K562 (cell line): ENCODE results near the gene LIPT2. TPM values are rescaled to one million over a fixed set of nuclear protein-coding genes. Genes with fewer than 3 reads are reported as not detected.

Experiments used
- ARID4B ChIP-seq: sonication (generic); formaldehyde crosslinking; IDR thresholded peaks from 2 replicates; pipeline ENCODE4 v1.8.0; 2022; ENCODE audit warnings: mild to moderate bottlenecking, missing genetic modification reagents
- C11orf30 ChIP-seq: fragments of 450-650 bp; IDR thresholded peaks from 2 replicates; pipeline ENCODE4 v1.6.1; 2016; ENCODE audit warnings: low read depth, mild to moderate bottlenecking
- FOXP1 ChIP-seq: sonication (generic); formaldehyde crosslinking; IDR thresholded peaks from 2 replicates; pipeline ENCODE4 v1.8.0; 2022; ENCODE audit warnings: mild to moderate bottlenecking, missing genetic modification reagents
- ID3 ChIP-seq, 2 experiments: fragments of 250-450 bp in 1 of 2; fragments of 450-650 bp in 1 of 2; sonication (Bioruptor Pico) in 1 of 2; IDR thresholded peaks; 2 replicates each; pipeline versions ENCODE4 v1.6.1 to v1.8.0; 2016 to 2021; ENCODE audit warnings: mild to moderate bottlenecking in 2 of 2, moderate library complexity in 2 of 2, missing compliant biosample characterization in 1 of 2, missing genetic modification characterization in 1 of 2
- NEUROD1 ChIP-seq: fragments of 150-350 bp; IDR thresholded peaks from 2 replicates; pipeline ENCODE4 v1.6.1; 2014; ENCODE audit warnings: borderline replicate concordance, low read length, low read depth; ENCODE audit not compliant: partially characterized antibody
- NR2C2 ChIP-seq, 2 experiments: fragments of 200-800 bp in 1 of 2; sonication (Bioruptor generic) in 1 of 2; sonication (generic) in 1 of 2; formaldehyde crosslinking in 1 of 2; IDR thresholded peaks; 2 replicates each; pipeline versions ENCODE4 v1.6.1 to v1.8.0; 2016 to 2022; ENCODE audit warnings: mild to moderate bottlenecking in 1 of 2, missing compliant biosample characterization in 1 of 2, missing genetic modification characterization in 1 of 2, missing genetic modification reagents in 1 of 2
- STAG1 ChIP-seq: sonication (generic); formaldehyde crosslinking; IDR thresholded peaks from 2 replicates; pipeline ENCODE4 v1.5.0; 2020; ENCODE audit warnings: missing genetic modification reagents, borderline replicate concordance
- ZBED1 ChIP-seq: IDR thresholded peaks from 2 replicates; pipeline ENCODE4 v1.6.1; 2014
- polyA plus RNA-seq, 8 experiments: library from polyadenylated mRNA; depleted of rRNA in 4 of 8; stranded (reverse) in 5 of 8; unstranded in 3 of 8; fragments of >200 nt; fragmentation: Nextera tagmentation in 2 of 8; fragmentation: Illumina TruSeq in 1 of 8; extraction: Ambion mirVana in 2 of 8; extraction: Trizol in 1 of 8; gene quantifications; 2 replicates each; pipeline versions ENCODE4 v1.2.1 to v1.2.3, GENCODE V29; 2011 to 2014; ENCODE audit warnings: inconsistent platforms in 1 of 8, missing spikeins in 1 of 8
- total RNA-seq, 7 experiments: library from RNA; depleted of rRNA in 6 of 7; stranded (reverse); fragments of >200 nt in 6 of 7; fragmentation: Illumina TruSeq in 2 of 7; extraction: Trizol in 2 of 7; gene quantifications; 2 replicates each; pipeline versions ENCODE4 v1.2.1 to v1.2.3, GENCODE V29; 2011 to 2021; ENCODE audit warnings: low replicate concordance in 1 of 7
- TF ChIP-seq, protein P1 (sequence below), 2 experiments: fragments of 450-650 bp in 1 of 2; sonication (generic) in 1 of 2; formaldehyde crosslinking in 1 of 2; IDR thresholded peaks; 2 replicates each; pipeline versions ENCODE4 v1.7.1 to v1.9.0; 2016 to 2022; ENCODE audit warnings: inconsistent platforms in 1 of 2, mild to moderate bottlenecking in 1 of 2, missing genetic modification reagents in 1 of 2
- TF ChIP-seq, protein P2 (sequence below): fragments of 250-450 bp; sonication (Bioruptor Pico); IDR thresholded peaks from 2 replicates; pipeline ENCODE4 v1.5.0; 2021

Gene LIPT2
- total and polyA plus RNA-seq, 9 of the 15 experiments (the other 6 are each of a cell fraction or from before 2014, with no cell fraction given) = 1.00 to 5.2 (median 3.5) TPM

GRCh38 chr11:74492974-74493790, at the start of gene LIPT2 (continued):
- TF ChIP-seq ARID4B (CRISPR knock-in tag) = peak; percentile 94
- TF ChIP-seq ID3 (CRISPR knock-in tag; IDR thresholded peaks at IDR 0.05) = no peak
- no peak; the same call in none of the 2 replicates for TF ChIP-seq ID3 (tag; IDR thresholded peaks at IDR 0.05)
- TF ChIP-seq ZBED1 = no peak
- TF ChIP-seq, protein P1, sequence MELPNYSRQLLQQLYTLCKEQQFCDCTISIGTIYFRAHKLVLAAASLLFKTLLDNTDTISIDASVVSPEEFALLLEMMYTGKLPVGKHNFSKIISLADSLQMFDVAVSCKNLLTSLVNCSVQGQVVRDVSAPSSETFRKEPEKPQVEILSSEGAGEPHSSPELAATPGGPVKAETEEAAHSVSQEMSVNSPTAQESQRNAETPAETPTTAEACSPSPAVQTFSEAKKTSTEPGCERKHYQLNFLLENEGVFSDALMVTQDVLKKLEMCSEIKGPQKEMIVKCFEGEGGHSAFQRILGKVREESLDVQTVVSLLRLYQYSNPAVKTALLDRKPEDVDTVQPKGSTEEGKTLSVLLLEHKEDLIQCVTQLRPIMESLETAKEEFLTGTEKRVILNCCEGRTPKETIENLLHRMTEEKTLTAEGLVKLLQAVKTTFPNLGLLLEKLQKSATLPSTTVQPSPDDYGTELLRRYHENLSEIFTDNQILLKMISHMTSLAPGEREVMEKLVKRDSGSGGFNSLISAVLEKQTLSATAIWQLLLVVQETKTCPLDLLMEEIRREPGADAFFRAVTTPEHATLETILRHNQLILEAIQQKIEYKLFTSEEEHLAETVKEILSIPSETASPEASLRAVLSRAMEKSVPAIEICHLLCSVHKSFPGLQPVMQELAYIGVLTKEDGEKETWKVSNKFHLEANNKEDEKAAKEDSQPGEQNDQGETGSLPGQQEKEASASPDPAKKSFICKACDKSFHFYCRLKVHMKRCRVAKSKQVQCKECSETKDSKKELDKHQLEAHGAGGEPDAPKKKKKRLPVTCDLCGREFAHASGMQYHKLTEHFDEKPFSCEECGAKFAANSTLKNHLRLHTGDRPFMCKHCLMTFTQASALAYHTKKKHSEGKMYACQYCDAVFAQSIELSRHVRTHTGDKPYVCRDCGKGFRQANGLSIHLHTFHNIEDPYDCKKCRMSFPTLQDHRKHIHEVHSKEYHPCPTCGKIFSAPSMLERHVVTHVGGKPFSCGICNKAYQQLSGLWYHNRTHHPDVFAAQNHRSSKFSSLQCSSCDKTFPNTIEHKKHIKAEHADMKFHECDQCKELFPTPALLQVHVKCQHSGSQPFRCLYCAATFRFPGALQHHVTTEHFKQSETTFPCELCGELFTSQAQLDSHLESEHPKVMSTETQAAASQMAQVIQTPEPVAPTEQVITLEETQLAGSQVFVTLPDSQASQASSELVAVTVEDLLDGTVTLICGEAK (IDR thresholded peaks at IDR 0.05) = no peak
- TF ChIP-seq, protein P1 (CRISPR knock-in tag; IDR thresholded peaks at IDR 0.05) = no peak
- TF ChIP-seq FOXP1 (CRISPR knock-in tag) = peak; percentile 85
- TF ChIP-seq, protein P2, sequence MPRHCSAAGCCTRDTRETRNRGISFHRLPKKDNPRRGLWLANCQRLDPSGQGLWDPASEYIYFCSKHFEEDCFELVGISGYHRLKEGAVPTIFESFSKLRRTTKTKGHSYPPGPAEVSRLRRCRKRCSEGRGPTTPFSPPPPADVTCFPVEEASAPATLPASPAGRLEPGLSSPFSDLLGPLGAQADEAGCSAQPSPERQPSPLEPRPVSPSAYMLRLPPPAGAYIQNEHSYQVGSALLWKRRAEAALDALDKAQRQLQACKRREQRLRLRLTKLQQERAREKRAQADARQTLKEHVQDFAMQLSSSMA (CRISPR knock-in tag) = peak; percentile 80; the same call in 1 of the 2 replicates
- no peak for TF ChIP-seq NEUROD1
- no peak for TF ChIP-seq NR2C2 (CRISPR knock-in tag; IDR thresholded peaks at IDR 0.05)
- peak; percentile 68 for TF ChIP-seq NR2C2 (tag; IDR thresholded peaks at IDR 0.05)
- peak; percentile 66 for TF ChIP-seq C11orf30
- peak; percentile 14; the same call in 1 of the 2 replicates for TF ChIP-seq STAG1 (CRISPR knock-in tag)
